HL-60/S4 treated with phorbol 12-myristate 13-acetate at 8.2 ng/mL for 4 days and 3 days (cell line): ENCODE results near the gene RASL12.

Experiments used
- in situ Hi-C: fragments of 300-500 bp; cut with MboI; formaldehyde crosslinking; loops from 2 replicates; pipeline ENCODE4 v1.15.0; 2022; ENCODE audit warnings: low sequenced_read_pairs

Gene RASL12

GRCh38 chr15:65057549-65057940, 10.2 kb downstream of the RASL12 start:
- in situ Hi-C loops, result no loop called here

- in situ Hi-C loops, result no loop called here
Observed at GRCh38 chr15:65056868-65057548, 10.8 kb downstream of the RASL12 start.

GRCh38 chr15:65056106-65056505, 11.7 kb downstream of the RASL12 start:
- in situ Hi-C loops, result no loop called here

- in situ Hi-C loops, result no loop called here
Observed at GRCh38 chr15:65055201-65055870, 12.5 kb downstream of the RASL12 start.

- in situ Hi-C loops, result no loop called here
Observed at GRCh38 chr15:65054333-65055200, 13.2 kb downstream of the RASL12 start.

- in situ Hi-C loops, result no loop called here
Observed at GRCh38 chr15:65052956-65053355, 14.8 kb downstream of the RASL12 start.

- in situ Hi-C loops, result no loop called here
Observed at GRCh38 chr15:65051266-65051665, 16.5 kb downstream of the RASL12 start.

GRCh38 chr15:65050270-65050669, 17.5 kb downstream of the RASL12 start:
- in situ Hi-C loops, result no loop called here

GRCh38 chr15:65049418-65049840, 18.4 kb downstream of the RASL12 start:
- in situ Hi-C loops, result loop anchor here (25.0 kb wide), 1 partner anchor 238 kb away; the partner anchor contains the start of genes PARP16 and RNU5A-1

- in situ Hi-C loops, result loop anchor here (25.0 kb wide), 1 partner anchor 239 kb away; the partner anchor contains the start of genes PARP16 and RNU5A-1
Observed at GRCh38 chr15:65048241-65048640, 19.6 kb downstream of the RASL12 start.

GRCh38 chr15:65044724-65045481, 22.9 kb downstream of the RASL12 start, which contains the start of gene SLC51B:
SLC51B (plus strand) TSS chr15:65045387; CDS start chr15:65050005, 4,618 bp downstream.
- in situ Hi-C loops, result loop anchor here (25.0 kb wide), 1 partner anchor 242 kb away; the partner anchor contains the start of genes PARP16 and RNU5A-1

GRCh38 chr15:65044218-65044617, 23.6 kb downstream of the RASL12 start:
- in situ Hi-C loops, result loop anchor here (25.0 kb wide), 1 partner anchor 243 kb away; the partner anchor contains the start of genes PARP16 and RNU5A-1

GRCh38 chr15:65042776-65043327, 24.9 kb downstream of the RASL12 start:
- in situ Hi-C loops, result loop anchor here (25.0 kb wide), 1 partner anchor 244 kb away; the partner anchor contains the start of genes PARP16 and RNU5A-1

GRCh38 chr15:65041787-65042186, 26.0 kb downstream of the RASL12 start:
- in situ Hi-C loops, result loop anchor here (25.0 kb wide), 1 partner anchor 246 kb away; the partner anchor contains the start of genes PARP16 and RNU5A-1

- in situ Hi-C loops, result loop anchor here (25.0 kb wide), 1 partner anchor 247 kb away; the partner anchor contains the start of genes PARP16 and RNU5A-1
Observed at GRCh38 chr15:65040461-65040860, 27.3 kb downstream of the RASL12 start.

- in situ Hi-C loops, result loop anchor here (25.0 kb wide), 1 partner anchor 248 kb away; the partner anchor contains the start of genes PARP16 and RNU5A-1
Observed at GRCh38 chr15:65038836-65039235, 29.0 kb downstream of the RASL12 start.

GRCh38 chr15:65038428-65038827, 29.4 kb downstream of the RASL12 start:
- in situ Hi-C loops, result loop anchor here (25.0 kb wide), 1 partner anchor 249 kb away; the partner anchor contains the start of genes PARP16 and RNU5A-1

- in situ Hi-C loops, result loop anchor here (25.0 kb wide), 1 partner anchor 250 kb away; the partner anchor contains the start of genes PARP16 and RNU5A-1
Observed at GRCh38 chr15:65037309-65037708, 30.5 kb downstream of the RASL12 start.

GRCh38 chr15:65034719-65035118, 33.1 kb downstream of the RASL12 start:
- in situ Hi-C loops, result loop anchor here (25.0 kb wide), 1 partner anchor 253 kb away; the partner anchor contains the start of genes PARP16 and RNU5A-1
